Nephron progenitor cell (in vitro differentiated cells): ENCODE measurements around the gene FAM98C.

Source experiments
- DNase-seq: peaks from one replicate; pipeline ENCODE4 v3.0.0; 2021
- H3K27ac Mint-ChIP-seq: 2 replicates; pipeline ENCODE4 v1.8.0; 2021; ENCODE audit warnings: mild to moderate bottlenecking, moderate library complexity, mixed read lengths
- H3K27me3 Mint-ChIP-seq: 2 replicates; pipeline ENCODE4 v1.8.0; 2021; ENCODE audit warnings: mild to moderate bottlenecking, low read depth, mixed read lengths; ENCODE audit not compliant: poor library complexity
- H3K36me3 Mint-ChIP-seq: 2 replicates; pipeline ENCODE4 v1.8.0; 2021; ENCODE audit warnings: low read depth, mixed read lengths
- H3K4me1 Mint-ChIP-seq: 2 replicates; pipeline ENCODE4 v1.8.0; 2021; ENCODE audit warnings: mixed read lengths
- H3K4me3 Mint-ChIP-seq: 2 replicates; pipeline ENCODE4 v1.8.0; 2021; ENCODE audit warnings: mild to moderate bottlenecking, moderate library complexity, mixed read lengths
- H3K9me3 Mint-ChIP-seq: 2 replicates; pipeline ENCODE4 v1.8.0; 2021; ENCODE audit warnings: mild to moderate bottlenecking, moderate library complexity, mixed read lengths
- TF ChIP-seq, protein P1 (sequence below): fragments of 200-600 bp; sonication (generic); IDR thresholded peaks from 2 replicates; pipeline ENCODE4 v1.5.0; 2021; ENCODE audit warnings: antibody characterized with exemption

Gene FAM98C

DNA sequence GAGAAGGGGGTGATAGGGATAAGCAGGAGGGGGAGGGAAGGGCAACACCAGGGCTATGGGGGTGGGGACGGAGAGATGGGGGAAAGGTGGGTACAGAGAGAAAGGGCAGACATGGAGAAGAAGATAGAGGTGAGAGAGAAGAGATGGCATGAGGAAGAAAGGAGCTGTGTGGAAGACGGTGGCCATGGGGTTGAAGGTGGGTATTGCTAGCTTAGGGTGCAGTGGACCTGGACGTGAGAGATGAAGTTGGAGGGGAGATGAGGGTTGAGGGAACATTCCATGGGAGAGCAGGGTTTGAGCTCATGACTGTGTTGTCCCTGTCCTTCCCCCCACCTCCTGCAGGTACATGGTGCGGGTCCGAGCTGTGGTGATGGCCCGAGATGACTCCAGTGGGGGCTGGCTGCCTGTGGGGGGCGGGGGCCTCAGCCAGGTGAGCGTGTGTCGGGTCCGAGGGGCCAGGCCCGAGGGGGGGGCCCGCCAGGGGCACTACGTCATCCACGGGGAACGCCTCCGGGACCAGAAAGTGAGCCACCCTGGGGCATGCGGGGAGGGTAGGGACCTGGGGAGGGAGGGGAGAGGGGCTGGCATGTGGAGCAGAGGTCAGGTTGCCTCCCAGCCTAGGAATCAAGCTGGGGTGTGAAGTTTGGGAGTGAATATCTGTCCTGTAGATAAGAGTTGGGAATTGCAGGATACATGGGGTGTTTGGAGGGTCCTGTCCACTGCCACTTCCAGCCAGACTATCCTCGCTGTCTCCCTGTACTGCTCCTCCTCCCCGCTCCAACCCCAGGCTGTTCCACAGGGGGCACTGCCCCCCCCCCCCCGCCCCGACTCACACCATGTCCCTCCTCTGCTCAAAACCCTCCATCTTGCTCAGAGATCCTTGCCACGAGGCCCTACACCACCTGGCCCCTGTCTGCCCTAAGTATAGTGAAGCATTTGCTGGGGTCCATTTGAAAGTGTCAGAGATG lies 12.7 kb upstream of the FAM98C start:
- peaks cover 47% of the 10 kb centered on the region for H3K4me1 Mint-ChIP-seq
- no peak overlapping the region for H3K27ac Mint-ChIP-seq
- DNase-seq, result no peak
- TF ChIP-seq, protein P1, sequence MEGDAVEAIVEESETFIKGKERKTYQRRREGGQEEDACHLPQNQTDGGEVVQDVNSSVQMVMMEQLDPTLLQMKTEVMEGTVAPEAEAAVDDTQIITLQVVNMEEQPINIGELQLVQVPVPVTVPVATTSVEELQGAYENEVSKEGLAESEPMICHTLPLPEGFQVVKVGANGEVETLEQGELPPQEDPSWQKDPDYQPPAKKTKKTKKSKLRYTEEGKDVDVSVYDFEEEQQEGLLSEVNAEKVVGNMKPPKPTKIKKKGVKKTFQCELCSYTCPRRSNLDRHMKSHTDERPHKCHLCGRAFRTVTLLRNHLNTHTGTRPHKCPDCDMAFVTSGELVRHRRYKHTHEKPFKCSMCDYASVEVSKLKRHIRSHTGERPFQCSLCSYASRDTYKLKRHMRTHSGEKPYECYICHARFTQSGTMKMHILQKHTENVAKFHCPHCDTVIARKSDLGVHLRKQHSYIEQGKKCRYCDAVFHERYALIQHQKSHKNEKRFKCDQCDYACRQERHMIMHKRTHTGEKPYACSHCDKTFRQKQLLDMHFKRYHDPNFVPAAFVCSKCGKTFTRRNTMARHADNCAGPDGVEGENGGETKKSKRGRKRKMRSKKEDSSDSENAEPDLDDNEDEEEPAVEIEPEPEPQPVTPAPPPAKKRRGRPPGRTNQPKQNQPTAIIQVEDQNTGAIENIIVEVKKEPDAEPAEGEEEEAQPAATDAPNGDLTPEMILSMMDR, result no peak
- H3K36me3 Mint-ChIP-seq, result peaks cover 41% of the 10 kb centered on the region
- peak overlapping the region; percentile 90 for H3K4me3 Mint-ChIP-seq
- peaks cover 38% of the 10 kb centered on the region for H3K27me3 Mint-ChIP-seq
- H3K9me3 Mint-ChIP-seq, result peaks cover 12% of the 10 kb centered on the region

DNA sequence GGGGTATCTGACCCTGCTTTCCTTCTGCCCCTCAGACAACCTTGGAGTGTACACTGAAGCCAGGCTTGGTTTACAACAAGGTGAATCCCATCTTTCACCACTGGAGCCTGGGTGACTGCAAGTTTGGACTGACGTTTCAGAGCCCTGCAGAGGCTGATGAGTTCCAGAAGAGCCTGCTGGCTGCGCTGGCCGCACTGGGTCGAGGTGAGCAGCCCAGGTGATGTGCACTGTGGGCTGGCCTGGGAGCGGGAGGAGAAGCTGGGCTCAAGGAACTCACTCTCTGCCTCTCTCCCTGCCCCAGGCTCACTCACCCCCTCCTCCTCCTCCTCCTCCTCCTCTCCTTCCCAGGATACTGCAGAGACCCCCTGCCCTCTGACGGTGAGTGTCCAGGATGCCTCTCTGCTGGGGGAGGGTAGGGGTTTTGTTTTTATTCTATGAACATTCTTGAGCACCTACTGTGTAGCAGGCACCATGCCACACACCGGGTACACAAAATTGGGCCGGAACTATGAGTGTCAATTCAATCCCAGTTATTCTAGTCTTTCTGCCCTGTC lies 10.9 kb upstream of the FAM98C start:
- Mint-ChIP-seq H3K27ac (no peak overlapping the region), H3K36me3 (peaks cover 49% of the 10 kb centered on the region), H3K27me3 (peaks cover 41% of the 10 kb centered on the region), H3K4me3 (no peak overlapping the region), H3K9me3 (peaks cover 21% of the 10 kb centered on the region), H3K4me1 (peaks cover 47% of the 10 kb centered on the region)
- TF ChIP-seq, protein P1, result no peak
- DNase-seq, result no peak

DNA sequence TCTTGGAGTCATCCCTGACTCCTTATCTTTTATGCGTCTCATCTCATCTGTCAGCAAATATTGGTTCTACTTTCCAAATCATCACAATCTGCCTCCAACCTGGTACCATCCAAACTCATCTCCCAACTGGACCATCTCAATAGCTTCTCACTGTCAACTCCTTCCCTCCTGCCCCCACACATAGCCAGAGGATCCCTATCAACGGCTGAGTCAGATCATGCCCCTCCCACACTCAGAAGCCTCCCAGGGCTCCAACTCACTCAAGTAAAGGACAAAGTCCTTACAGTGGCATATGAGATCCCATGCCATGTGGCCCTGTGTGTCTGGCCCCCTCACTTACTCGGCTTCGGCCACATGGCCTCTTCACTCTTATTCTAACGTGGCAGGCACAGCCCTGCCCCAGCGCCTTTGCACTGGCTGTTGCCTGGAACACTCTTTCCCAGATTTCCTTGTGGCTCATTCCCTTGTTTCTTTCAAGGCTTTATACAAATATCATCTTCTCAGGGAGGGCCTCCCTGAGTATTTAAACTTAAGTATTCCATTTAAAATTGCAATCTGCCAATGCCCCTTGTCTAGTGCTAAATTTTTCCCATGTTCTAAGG lies 10.1 kb upstream of the FAM98C start:
- no peak for DNase-seq
- H3K27me3 Mint-ChIP-seq, result peaks cover 36% of the 10 kb centered on the region
- H3K4me1 Mint-ChIP-seq, result peaks cover 40% of the 10 kb centered on the region
- no peak overlapping the region for H3K4me3 Mint-ChIP-seq
- peaks cover 21% of the 10 kb centered on the region for H3K9me3 Mint-ChIP-seq
- peaks cover 48% of the 10 kb centered on the region for H3K36me3 Mint-ChIP-seq
- H3K27ac Mint-ChIP-seq, result no peak overlapping the region
- TF ChIP-seq, protein P1, result no peak

DNA sequence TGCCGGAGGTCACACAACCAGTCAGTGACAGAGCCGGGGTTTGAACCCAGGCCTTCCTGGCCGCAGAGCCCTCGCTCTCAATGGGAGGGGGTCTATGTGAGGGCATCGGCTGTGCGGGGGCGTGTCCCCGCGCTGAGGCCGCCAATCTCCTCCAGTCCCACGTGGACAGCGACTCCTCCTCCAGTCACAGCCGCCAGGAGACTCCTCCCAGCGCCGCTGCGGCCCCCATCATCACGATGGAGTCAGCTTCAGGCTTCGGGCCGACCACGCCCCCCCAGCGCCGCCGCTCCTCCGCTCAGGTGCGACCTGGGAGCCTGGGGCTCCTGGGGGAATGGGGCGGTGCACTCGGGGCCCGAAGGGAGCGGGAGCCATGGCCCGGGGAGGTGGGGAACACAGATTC lies 8.4 kb upstream of the FAM98C start:
- peak overlapping the region; percentile 25 for H3K4me3 Mint-ChIP-seq
- no peak overlapping the region for H3K27ac Mint-ChIP-seq
- TF ChIP-seq, protein P1, result no peak
- H3K36me3 Mint-ChIP-seq, result peaks cover 48% of the 10 kb centered on the region
- H3K4me1 Mint-ChIP-seq, result peaks cover 41% of the 10 kb centered on the region
- peak; percentile 60 for DNase-seq
- peaks cover 21% of the 10 kb centered on the region for H3K9me3 Mint-ChIP-seq
- peaks cover 47% of the 10 kb centered on the region for H3K27me3 Mint-ChIP-seq

DNA sequence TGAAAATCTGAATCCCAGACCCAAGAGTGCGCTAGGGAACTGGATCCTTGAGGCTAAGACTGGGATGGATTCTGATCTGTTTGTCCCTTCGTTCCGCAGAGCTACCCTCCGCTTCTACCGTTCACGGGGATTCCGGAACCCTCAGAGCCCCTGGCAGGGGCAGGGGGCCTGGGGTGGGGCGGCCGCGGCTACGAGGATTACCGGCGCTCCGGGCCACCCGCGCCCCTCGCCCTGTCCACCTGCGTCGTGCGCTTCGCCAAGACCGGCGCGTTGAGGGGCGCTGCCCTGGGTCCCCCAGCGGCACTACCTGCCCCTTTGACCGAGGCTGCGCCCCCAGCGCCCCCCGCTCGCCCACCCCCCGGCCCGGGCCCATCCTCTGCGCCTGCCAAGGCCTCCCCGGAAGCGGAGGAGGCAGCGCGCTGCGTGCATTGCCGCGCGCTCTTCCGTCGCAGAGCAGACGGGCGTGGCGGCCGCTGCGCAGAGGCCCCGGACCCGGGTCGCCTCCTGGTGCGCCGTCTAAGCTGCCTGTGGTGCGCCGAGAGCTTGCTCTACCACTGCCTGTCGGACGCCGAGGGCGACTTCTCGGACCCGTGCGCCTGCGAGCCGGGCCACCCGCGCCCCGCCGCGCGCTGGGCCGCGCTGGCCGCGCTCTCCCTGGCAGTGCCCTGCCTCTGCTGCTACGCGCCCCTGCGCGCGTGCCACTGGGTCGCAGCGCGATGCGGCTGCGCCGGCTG lies 7.3 kb upstream of the FAM98C start:
- peaks cover 48% of the 10 kb centered on the region for H3K36me3 Mint-ChIP-seq
- H3K27ac Mint-ChIP-seq, result no peak overlapping the region
- H3K27me3 Mint-ChIP-seq, result peaks cover 45% of the 10 kb centered on the region
- peaks cover 35% of the 10 kb centered on the region for H3K4me1 Mint-ChIP-seq
- TF ChIP-seq, protein P1, result no peak
- no peak overlapping the region for H3K4me3 Mint-ChIP-seq
- no peak for DNase-seq
- H3K9me3 Mint-ChIP-seq, result peaks cover 21% of the 10 kb centered on the region
